ENCODE data around the gene GALNT10. TPM values are rescaled to one million over a fixed set of nuclear protein-coding genes. Genes with fewer than 3 reads are reported as not detected.

GALNT10 gene, protein sequence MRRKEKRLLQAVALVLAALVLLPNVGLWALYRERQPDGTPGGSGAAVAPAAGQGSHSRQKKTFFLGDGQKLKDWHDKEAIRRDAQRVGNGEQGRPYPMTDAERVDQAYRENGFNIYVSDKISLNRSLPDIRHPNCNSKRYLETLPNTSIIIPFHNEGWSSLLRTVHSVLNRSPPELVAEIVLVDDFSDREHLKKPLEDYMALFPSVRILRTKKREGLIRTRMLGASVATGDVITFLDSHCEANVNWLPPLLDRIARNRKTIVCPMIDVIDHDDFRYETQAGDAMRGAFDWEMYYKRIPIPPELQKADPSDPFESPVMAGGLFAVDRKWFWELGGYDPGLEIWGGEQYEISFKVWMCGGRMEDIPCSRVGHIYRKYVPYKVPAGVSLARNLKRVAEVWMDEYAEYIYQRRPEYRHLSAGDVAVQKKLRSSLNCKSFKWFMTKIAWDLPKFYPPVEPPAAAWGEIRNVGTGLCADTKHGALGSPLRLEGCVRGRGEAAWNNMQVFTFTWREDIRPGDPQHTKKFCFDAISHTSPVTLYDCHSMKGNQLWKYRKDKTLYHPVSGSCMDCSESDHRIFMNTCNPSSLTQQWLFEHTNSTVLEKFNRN
- total RNA-seq (10 to 100 TPM; 40.5 to 50.2 (median 43.8) TPM), polyA plus RNA-seq (10 to 100 TPM in 1 of 3 donors, 1 to 10 TPM in 2; 7.6 to 13.7 (median 8.3) TPM)
- long read RNA-seq, donor 1, full-length matches to known transcripts = 6 of 6 reads
- long read RNA-seq, donor 1, partial matches to known transcripts = 0 of 6 reads
- long read RNA-seq, donor 1, other reads (novel, unspliced or antisense) = 0 of 6 reads
- long read RNA-seq, donor 2, full-length matches to known transcripts = 7 of 7 reads
- long read RNA-seq, donor 2, partial matches to known transcripts = 0 of 7 reads
- long read RNA-seq, donor 2, other reads (novel, unspliced or antisense) = 0 of 7 reads

DNA sequence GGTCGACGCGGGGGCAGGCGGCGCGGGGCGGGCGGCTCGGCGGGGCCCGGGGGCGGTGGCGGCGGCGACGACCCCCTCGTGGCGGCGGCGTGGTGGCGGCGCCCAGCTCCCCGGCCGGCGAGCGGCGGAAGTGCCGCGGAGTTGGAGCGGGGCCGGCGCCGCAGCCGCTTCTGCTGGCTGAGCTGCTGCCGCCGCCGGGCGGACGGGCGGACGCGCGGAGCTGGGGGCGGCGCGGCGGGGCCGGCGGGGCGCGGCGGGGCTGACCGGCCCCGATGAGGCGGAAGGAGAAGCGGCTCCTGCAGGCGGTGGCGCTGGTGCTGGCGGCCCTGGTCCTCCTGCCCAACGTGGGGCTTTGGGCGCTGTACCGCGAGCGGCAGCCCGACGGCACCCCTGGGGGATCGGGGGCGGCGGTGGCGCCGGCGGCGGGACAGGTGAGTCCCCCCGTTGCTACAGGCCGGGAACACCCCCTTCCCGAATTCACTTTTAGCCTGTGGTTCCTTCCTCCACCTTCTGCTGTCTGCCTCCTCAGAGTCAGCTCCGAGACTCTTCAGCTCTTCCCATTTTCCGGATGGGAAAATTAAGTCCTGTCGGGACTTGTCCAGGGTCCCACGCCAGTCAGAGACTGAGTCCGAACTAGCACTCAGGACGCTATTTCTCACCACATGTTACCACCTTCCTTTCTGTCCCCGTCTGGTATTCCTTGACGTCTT, at the start of gene GALNT10:
Gene GALNT10 (plus strand): TSS at position 139 of the 710 bp plus-strand sequence. CDS start 134 bp downstream, at position 273.
- H3K27me3 ChIP-seq (replicated peaks in 1 of 7) = peaks cover 0 to 7% (median 0%) of the 10 kb centered on the region in 7 donors
- H3K4me3 ChIP-seq = peak within 1 kb of the TSS; percentile 70 to 96 (median 90)
- peaks cover 0 to 17% (median 0%) of the 10 kb centered on the region in 6 donors for H3K36me3 ChIP-seq
- DNase-seq = peak; percentile 95
- TF ChIP-seq POLR2A (IDR thresholded peaks at IDR 0.05) (no peak), POLR2AphosphoS5 (IDR thresholded peaks at IDR 0.05) (peak; percentile 67 to 79 (median 75))
- H3K9me3 ChIP-seq = no peaks in the 10 kb centered on the region
- 1 to 8% (median 3%) methylated on average over 19 to 84 of the region's 84 CpGs for WGBS, 5 donors
- H3K4me1 ChIP-seq = peaks cover 11 to 62% (median 41%) of the 10 kb centered on the region in 6 donors
- intact Hi-C loops (cut with DNase I; ENCODE audit: low total_unique reads) = loop anchor here (10.0 kb wide), 1 partner anchor 94 kb away; no protein-coding TSS in a partner anchor
- peak within 1 kb of the TSS; percentile 74 to 95 (median 90) for H3K27ac ChIP-seq

DNA sequence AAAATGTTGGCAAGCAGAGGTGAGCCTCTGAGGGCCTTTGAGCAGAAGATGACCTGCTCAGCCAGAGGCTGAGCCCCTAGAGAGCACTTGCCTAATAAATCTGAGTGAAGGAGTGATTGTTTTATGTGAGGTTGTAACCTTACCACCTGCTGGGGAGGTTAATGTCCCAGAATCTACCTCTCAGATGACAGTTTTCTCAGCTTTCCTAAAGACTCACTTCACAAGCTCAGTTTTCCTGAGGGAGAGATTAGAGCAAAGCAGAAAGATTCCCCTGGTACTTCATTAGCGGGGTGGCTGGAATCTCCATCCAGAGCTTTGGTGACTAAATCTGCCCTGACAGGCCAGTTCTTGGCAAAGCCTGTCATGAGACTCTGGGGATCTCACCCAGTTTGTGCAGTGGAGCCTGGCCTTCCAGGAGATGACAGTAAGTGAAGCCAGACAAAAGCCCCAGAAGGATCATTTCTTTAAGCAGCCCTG, 48.8 kb upstream of the GALNT10 start:
- WGBS, 5 donors = 71 to 100% (median 94%) methylated on average over 1 of the region's 1 CpG
- H3K27ac ChIP-seq = no peak overlapping the region
- intact Hi-C loops (cut with DNase I; ENCODE audit: low total_unique reads) = no loop called here
- TF ChIP-seq POLR2A (IDR thresholded peaks at IDR 0.05) = no peak
- H3K36me3 ChIP-seq = no peaks in the 10 kb centered on the region
- H3K9me3 ChIP-seq = no peaks in the 10 kb centered on the region
- DNase-seq = no peak
- H3K27me3 ChIP-seq (replicated peaks in 1 of 7) = peaks cover 0 to 4% (median 0%) of the 10 kb centered on the region in 7 donors
- no peak overlapping the region for H3K4me3 ChIP-seq
- H3K4me1 ChIP-seq = no peaks in the 10 kb centered on the region

DNA sequence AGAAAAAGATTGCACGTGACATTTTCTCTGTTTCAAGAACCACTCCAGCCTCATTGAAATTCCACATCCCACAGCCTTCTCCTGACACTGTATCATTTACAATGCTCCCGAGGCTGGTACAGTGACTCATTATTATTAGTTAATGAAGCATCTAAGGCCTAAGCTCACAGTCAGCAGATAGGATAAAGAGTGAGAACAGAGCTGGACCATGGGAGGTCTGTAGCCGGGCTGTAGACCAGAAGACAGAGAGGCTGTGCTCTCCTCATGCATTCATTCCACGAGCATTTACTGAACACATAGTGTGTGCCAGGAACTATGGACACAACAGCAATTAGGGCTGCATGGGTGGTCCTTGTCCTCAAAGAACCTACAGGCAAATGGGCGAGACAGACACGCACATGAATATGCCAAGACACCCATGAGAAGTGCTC, 47.3 kb upstream of the GALNT10 start:
- no peak for DNase-seq
- no peaks in the 10 kb centered on the region for H3K4me1 ChIP-seq
- TF ChIP-seq POLR2AphosphoS5 (IDR thresholded peaks at IDR 0.05) = no peak
- no peaks in the 10 kb centered on the region for H3K9me3 ChIP-seq
- H3K27ac ChIP-seq = no peak overlapping the region
- H3K4me3 ChIP-seq = no peak overlapping the region
- intact Hi-C loops (cut with DNase I; ENCODE audit: low total_unique reads) = no loop called here
- peaks cover 0 to 4% (median 0%) of the 10 kb centered on the region in 7 donors for H3K27me3 ChIP-seq (replicated peaks in 1 of 7)
- H3K36me3 ChIP-seq = no peaks in the 10 kb centered on the region
- 68 to 89% (median 81%) methylated on average over 6 of the region's 6 CpGs for WGBS, 5 donors

DNA sequence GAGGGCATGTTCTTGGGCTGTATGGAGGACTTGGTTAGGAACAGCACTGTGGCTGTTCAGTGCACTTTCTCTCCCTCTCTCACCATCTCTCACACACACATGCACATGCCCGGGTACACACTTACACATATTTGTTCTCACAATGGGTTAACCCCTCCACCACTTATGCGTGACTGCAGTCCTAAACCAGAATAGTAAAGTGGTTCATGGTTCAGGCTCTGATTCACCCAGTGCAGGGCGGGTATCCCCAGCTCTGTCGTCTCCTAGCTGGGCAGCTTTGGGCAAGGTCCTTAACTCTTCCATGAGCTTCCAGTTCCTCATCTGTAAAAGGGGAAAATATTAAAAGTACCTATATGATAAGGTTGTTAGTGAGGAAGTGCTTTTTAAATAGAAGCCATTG, 45.3 kb upstream of the GALNT10 start:
- Histone ChIP-seq H3K36me3 (no peaks in the 10 kb centered on the region), H3K27ac (no peak overlapping the region), H3K9me3 (no peaks in the 10 kb centered on the region), H3K4me3 (no peak overlapping the region), H3K4me1 (no peaks in the 10 kb centered on the region), H3K27me3 (replicated peaks in 1 of 7) (peaks cover 0 to 4% (median 0%) of the 10 kb centered on the region in 7 donors)
- TF ChIP-seq, protein P1, sequence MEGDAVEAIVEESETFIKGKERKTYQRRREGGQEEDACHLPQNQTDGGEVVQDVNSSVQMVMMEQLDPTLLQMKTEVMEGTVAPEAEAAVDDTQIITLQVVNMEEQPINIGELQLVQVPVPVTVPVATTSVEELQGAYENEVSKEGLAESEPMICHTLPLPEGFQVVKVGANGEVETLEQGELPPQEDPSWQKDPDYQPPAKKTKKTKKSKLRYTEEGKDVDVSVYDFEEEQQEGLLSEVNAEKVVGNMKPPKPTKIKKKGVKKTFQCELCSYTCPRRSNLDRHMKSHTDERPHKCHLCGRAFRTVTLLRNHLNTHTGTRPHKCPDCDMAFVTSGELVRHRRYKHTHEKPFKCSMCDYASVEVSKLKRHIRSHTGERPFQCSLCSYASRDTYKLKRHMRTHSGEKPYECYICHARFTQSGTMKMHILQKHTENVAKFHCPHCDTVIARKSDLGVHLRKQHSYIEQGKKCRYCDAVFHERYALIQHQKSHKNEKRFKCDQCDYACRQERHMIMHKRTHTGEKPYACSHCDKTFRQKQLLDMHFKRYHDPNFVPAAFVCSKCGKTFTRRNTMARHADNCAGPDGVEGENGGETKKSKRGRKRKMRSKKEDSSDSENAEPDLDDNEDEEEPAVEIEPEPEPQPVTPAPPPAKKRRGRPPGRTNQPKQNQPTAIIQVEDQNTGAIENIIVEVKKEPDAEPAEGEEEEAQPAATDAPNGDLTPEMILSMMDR (IDR thresholded peaks at IDR 0.05 in 8 of 11, conservative IDR thresholded peaks at IDR 0.05 in 3 of 11) = no peak
- TF ChIP-seq POLR2A (IDR thresholded peaks at IDR 0.05) (no peak), POLR2AphosphoS5 (IDR thresholded peaks at IDR 0.05) (no peak)
- WGBS, 5 donors = 90 to 93% (median 90%) methylated on average over 4 of the region's 4 CpGs
- no peak for DNase-seq
- intact Hi-C loops (cut with DNase I; ENCODE audit: low total_unique reads) = no loop called here

DNA sequence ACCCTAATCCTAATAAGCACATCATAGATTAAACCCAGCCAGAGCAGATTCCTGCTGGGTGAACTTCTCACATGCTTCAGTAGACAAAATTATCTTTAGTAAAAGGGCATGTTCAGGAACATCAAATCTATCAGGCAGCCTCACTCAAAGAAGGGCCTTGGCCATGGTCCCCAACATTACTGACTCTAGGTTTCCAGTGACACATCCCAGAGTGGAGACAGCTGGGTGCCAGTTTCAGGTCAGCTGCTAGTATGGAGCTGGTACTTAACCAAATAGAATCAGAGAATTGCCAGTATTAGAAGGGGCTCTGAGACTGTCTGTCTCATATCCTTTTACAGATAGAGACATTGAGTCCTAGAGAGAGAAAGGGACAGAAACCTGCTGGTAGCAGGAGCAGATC, 44.1 kb upstream of the GALNT10 start:
- TF ChIP-seq, protein P1 (IDR thresholded peaks at IDR 0.05 in 8 of 11, conservative IDR thresholded peaks at IDR 0.05 in 3 of 11) = no peak
- TF ChIP-seq POLR2A (IDR thresholded peaks at IDR 0.05) (no peak), POLR2AphosphoS5 (IDR thresholded peaks at IDR 0.05) (no peak)
- intact Hi-C loops (cut with DNase I; ENCODE audit: low total_unique reads) = no loop called here
- no peak overlapping the region for H3K27ac ChIP-seq
- H3K9me3 ChIP-seq = no peaks in the 10 kb centered on the region
- H3K4me1 ChIP-seq = no peaks in the 10 kb centered on the region
- no peak overlapping the region for H3K4me3 ChIP-seq
- no peak for DNase-seq
- no peaks in the 10 kb centered on the region for H3K36me3 ChIP-seq
- peaks cover 0 to 4% (median 0%) of the 10 kb centered on the region in 7 donors for H3K27me3 ChIP-seq (replicated peaks in 1 of 7)

Measured in spleen (tissue), 13 donors.